OCI-LY1 (cell line): ENCODE measurements around the gene FGF14.
A peak's percentile ranks its signal among the peaks of the same experiment; 100 is the strongest.

Source experiments
- H2AFZ ChIP-seq: fragments of 200-600 bp; sonication (generic), shearing (Covaris generic); 2 replicates; pipeline ENCODE4 v1.6.0; 2014; ENCODE audit warnings: antibody characterized with exemption, mild to moderate bottlenecking, low read length
- H3F3A ChIP-seq: fragments of 200-600 bp; sonication (generic), shearing (Covaris generic); 2 replicates; pipeline ENCODE4 v1.6.0; 2014; ENCODE audit warnings: mild to moderate bottlenecking, antibody characterized with exemption, low read length, moderate library complexity; ENCODE audit not compliant: insufficient read depth
- H3K27ac ChIP-seq: fragments of 200-600 bp; sonication (generic); 2 replicates; pipeline ENCODE4 v1.5.1; 2014; ENCODE audit warnings: low read length, mixed run types, mild to moderate bottlenecking, low read depth; ENCODE audit not compliant: poor library complexity, severe bottlenecking
- H3K27me3 ChIP-seq: fragments of 200-600 bp; sonication (generic); 2 replicates; pipeline ENCODE4 v1.6.0; 2014; ENCODE audit warnings: antibody characterized with exemption, mild to moderate bottlenecking, low read length, moderate library complexity; ENCODE audit not compliant: insufficient read depth
- H3K36me3 ChIP-seq: fragments of 200-600 bp; sonication (generic); 2 replicates; pipeline ENCODE4 v1.6.1; 2014; ENCODE audit warnings: mild to moderate bottlenecking, antibody characterized with exemption, low read length, moderate library complexity, mixed read lengths; ENCODE audit not compliant: insufficient read depth
- H3K4me1 ChIP-seq: fragments of 200-600 bp; sonication (generic); 2 replicates; pipeline ENCODE4 v1.5.1; 2014; ENCODE audit warnings: mild to moderate bottlenecking, low read length, moderate library complexity; ENCODE audit not compliant: insufficient read depth, severe bottlenecking
- H3K4me2 ChIP-seq: fragments of 200-600 bp; sonication (generic), shearing (Covaris generic); 2 replicates; pipeline ENCODE4 v1.6.1; 2014; ENCODE audit warnings: low read length
- H3K4me3 ChIP-seq: fragments of 200-600 bp; sonication (generic); 2 replicates; pipeline ENCODE4 v1.5.1; 2014; ENCODE audit warnings: low read length, low read depth, mild to moderate bottlenecking, mixed read lengths; ENCODE audit not compliant: poor library complexity, severe bottlenecking
- H3K79me2 ChIP-seq: fragments of 200-600 bp; shearing (Covaris generic); 2 replicates; pipeline ENCODE4 v1.6.1; 2016; ENCODE audit warnings: mixed run types, low read length, mixed read lengths; ENCODE audit not compliant: insufficient read depth
- H3K9ac ChIP-seq: fragments of 200-600 bp; sonication (generic), shearing (Covaris generic); 2 replicates; pipeline ENCODE4 v1.6.1; 2014; ENCODE audit warnings: mild to moderate bottlenecking, low read length, mixed read lengths
- H3K9me2 ChIP-seq: fragments of 200-600 bp; sonication (generic), shearing (Covaris generic); 2 replicates; pipeline ENCODE4 v1.6.1; 2014; ENCODE audit warnings: low read depth, mild to moderate bottlenecking, low read length, mixed read lengths
- H3K9me3 ChIP-seq: fragments of 200-600 bp; shearing (Covaris generic); 2 replicates; pipeline ENCODE4 v1.6.1; 2014; ENCODE audit warnings: low read length, mixed read lengths
- H4K20me1 ChIP-seq: fragments of 200-600 bp; sonication (generic), shearing (Covaris generic); 2 replicates; pipeline ENCODE4 v1.6.0; 2016; ENCODE audit warnings: mild to moderate bottlenecking, low read length; ENCODE audit not compliant: insufficient read depth
- EZH2 ChIP-seq: fragments of 200-600 bp; sonication (generic), shearing (Covaris generic); IDR thresholded peaks from 2 replicates; pipeline ENCODE4 v1.8.0; 2017; ENCODE audit warnings: borderline replicate concordance, mixed run types, mild to moderate bottlenecking, antibody characterized with exemption, low read length, moderate library complexity, mixed read lengths
- TF ChIP-seq, protein P1 (sequence below): fragments of 200-600 bp; sonication (generic), shearing (Covaris generic); IDR thresholded peaks from 2 replicates; pipeline ENCODE4 v1.5.1; 2017; ENCODE audit warnings: mild to moderate bottlenecking, antibody characterized with exemption, low read length, moderate library complexity, mixed read lengths

The FGF14 gene

DNA sequence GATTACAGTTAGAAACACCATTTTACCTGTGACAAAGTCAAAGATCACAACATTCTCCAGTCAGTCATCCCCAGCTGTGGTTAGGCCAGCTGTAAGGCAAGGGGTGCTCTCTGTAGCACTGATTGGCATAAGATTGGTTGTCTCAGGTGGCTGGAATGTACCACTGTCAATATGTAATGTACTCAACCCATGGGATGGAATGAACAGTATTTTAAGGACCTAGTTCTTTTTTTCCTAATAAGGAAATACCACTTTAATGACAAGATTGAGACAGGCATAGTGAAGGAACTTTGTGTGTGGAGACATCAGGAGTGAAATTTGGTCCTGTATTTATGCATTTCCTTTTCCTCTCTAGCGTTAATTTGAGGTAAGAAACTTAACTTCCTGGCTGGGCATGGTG lies 638.7 kb downstream of the FGF14 start:
- no peaks in the 10 kb centered on the region for H3K36me3 ChIP-seq
- H3K9ac ChIP-seq: no peak overlapping the region
- no peaks in the 10 kb centered on the region for H3K4me1 ChIP-seq
- no peak overlapping the region for H3K4me3 ChIP-seq
- H3K4me2 ChIP-seq: no peak overlapping the region
- H3F3A ChIP-seq: no peaks in the 10 kb centered on the region
- H3K27me3 ChIP-seq: no peaks in the 10 kb centered on the region
- H3K9me3 ChIP-seq: no peaks in the 10 kb centered on the region
- H3K79me2 ChIP-seq: no peaks in the 10 kb centered on the region
- no peak overlapping the region for H3K27ac ChIP-seq
- no peaks in the 10 kb centered on the region for H3K9me2 ChIP-seq
- no peak overlapping the region for H2AFZ ChIP-seq
- no peak for TF ChIP-seq EZH2
- TF ChIP-seq, protein P1, sequence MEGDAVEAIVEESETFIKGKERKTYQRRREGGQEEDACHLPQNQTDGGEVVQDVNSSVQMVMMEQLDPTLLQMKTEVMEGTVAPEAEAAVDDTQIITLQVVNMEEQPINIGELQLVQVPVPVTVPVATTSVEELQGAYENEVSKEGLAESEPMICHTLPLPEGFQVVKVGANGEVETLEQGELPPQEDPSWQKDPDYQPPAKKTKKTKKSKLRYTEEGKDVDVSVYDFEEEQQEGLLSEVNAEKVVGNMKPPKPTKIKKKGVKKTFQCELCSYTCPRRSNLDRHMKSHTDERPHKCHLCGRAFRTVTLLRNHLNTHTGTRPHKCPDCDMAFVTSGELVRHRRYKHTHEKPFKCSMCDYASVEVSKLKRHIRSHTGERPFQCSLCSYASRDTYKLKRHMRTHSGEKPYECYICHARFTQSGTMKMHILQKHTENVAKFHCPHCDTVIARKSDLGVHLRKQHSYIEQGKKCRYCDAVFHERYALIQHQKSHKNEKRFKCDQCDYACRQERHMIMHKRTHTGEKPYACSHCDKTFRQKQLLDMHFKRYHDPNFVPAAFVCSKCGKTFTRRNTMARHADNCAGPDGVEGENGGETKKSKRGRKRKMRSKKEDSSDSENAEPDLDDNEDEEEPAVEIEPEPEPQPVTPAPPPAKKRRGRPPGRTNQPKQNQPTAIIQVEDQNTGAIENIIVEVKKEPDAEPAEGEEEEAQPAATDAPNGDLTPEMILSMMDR: no peak
- no peaks in the 10 kb centered on the region for H4K20me1 ChIP-seq

DNA sequence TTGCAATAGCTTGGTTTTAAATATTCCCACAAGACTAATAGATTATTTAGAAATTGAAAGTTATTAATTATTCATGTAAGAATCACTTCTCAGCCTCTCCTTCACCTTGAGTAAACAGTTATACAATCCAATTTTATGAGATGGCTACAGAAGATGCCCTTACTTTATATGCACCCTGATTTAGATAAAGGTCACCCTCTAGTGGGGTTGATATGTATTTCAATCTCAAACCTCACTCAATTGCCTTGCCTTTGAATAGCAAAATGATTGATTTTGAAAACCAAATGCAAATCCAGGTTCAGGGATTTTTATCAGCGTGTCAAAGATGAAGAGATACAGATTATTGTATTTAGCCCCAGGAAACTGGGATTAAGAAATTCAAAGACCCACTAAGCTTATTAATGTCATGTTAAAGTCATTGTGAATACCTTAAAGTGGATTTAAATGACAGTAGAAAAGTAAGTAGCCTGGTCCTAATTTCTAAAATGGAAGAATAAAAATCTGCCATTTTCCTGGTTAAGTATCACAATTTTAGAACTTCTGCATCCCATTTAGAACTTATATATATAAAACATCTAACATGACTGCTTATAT lies 644.3 kb downstream of the FGF14 start:
- Histone ChIP-seq H3K9me3 (no peaks in the 10 kb centered on the region), H3K27me3 (no peaks in the 10 kb centered on the region), H3K27ac (no peak overlapping the region), H3K4me3 (no peak overlapping the region), H3K79me2 (no peaks in the 10 kb centered on the region), H3K9me2 (no peaks in the 10 kb centered on the region), H3K4me2 (no peak overlapping the region), H3K4me1 (peaks cover 25% of the 10 kb centered on the region), H3K9ac (no peak overlapping the region), H4K20me1 (no peaks in the 10 kb centered on the region), H3K36me3 (no peaks in the 10 kb centered on the region), H3F3A (no peaks in the 10 kb centered on the region), H2AFZ (no peak overlapping the region)
- TF ChIP-seq EZH2: no peak
- TF ChIP-seq, protein P1: peak; percentile 82

DNA sequence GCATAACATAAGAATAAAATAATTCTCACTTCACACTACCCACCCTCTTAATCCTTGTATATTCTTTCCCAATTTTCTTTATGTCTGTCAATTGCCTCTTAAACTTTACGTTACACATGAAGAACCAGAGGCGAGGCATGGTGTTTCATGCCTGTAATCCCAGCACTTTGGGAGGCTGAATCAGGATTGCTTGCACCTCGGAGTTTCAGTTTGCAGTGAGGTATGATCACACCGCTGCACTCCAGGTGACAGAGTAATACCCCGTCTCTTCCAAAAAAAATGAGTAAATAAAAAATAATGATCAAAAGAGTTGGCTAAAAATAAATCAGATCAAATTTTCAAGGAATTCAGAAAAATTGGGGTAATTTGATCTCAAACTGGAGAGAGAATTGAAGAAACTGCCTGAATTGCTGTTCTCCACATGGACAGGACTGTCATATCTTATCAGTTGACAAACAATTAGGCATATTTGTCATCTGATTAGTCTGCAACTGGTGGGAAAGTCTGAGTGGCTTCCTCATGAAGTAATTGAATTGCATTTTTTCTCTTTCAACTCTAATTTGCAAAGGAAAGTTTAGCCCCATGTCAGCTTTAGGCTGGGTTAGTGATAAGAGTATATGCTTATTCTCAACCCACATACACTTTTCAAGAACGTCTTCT lies 646.5 kb downstream of the FGF14 start:
- Histone ChIP-seq H3K79me2 (no peaks in the 10 kb centered on the region), H3K9ac (no peak overlapping the region), H3K27ac (no peak overlapping the region), H3K4me2 (no peak overlapping the region), H3K4me1 (peaks cover 45% of the 10 kb centered on the region), H3K9me3 (no peaks in the 10 kb centered on the region), H3K36me3 (no peaks in the 10 kb centered on the region), H3K27me3 (no peaks in the 10 kb centered on the region), H4K20me1 (no peaks in the 10 kb centered on the region), H3F3A (no peaks in the 10 kb centered on the region), H2AFZ (no peak overlapping the region), H3K4me3 (no peak overlapping the region), H3K9me2 (no peaks in the 10 kb centered on the region)
- TF ChIP-seq EZH2: no peak
- TF ChIP-seq, protein P1: no peak
